ENCODE results near the gene C16orf87.

GRCh38 chr16:46871597-46871996 lies 40.6 kb upstream of the C16orf87 start:
- TF ChIP-seq POLR2A (IDR thresholded peaks at IDR 0.05) (no peak), CTCF (IDR thresholded peaks at IDR 0.05) (no peak)
